H9 (cell line): ENCODE data around the gene SMAD3. TPM values are rescaled to one million over a fixed set of nuclear protein-coding genes. Genes with fewer than 3 reads are reported as not detected.
"Not testable (repeated sequence)": the region's sequence is repeated elsewhere in the genome, so short reads cannot be mapped to it uniquely, and the experiment has no call there.

Experiments used
- DNase-seq: peaks from one replicate; pipeline ENCODE4 v3.0.0-alpha.2; 2017
- H2AFZ ChIP-seq: one replicate; pipeline ENCODE4 v1.6.1; 2013; ENCODE audit warnings: mild to moderate bottlenecking, low read length, control low read depth, moderate library complexity
- H2AK5ac ChIP-seq: 2 replicates; pipeline ENCODE4 v1.6.1; 2013; ENCODE audit warnings: low read length, control low read depth, mixed read lengths; ENCODE audit not compliant: insufficient read length
- H2BK120ac ChIP-seq: one replicate; pipeline ENCODE4 v1.6.1; 2013; ENCODE audit warnings: low read depth, mild to moderate bottlenecking, low read length, control low read depth, inconsistent platforms; ENCODE audit not compliant: poor library complexity, severe bottlenecking
- H2BK12ac ChIP-seq: 2 replicates; pipeline ENCODE4 v1.6.1; 2013; ENCODE audit warnings: low read length, control low read depth, mixed read lengths, low read depth; ENCODE audit not compliant: insufficient read length
- H2BK15ac ChIP-seq: 2 replicates; pipeline ENCODE4 v1.6.1; 2013; ENCODE audit warnings: low read depth, low read length, control low read depth
- H2BK20ac ChIP-seq: one replicate; pipeline ENCODE4 v1.6.1; 2013; ENCODE audit warnings: low read depth, mild to moderate bottlenecking, low read length, control low read depth, inconsistent platforms; ENCODE audit not compliant: poor library complexity, severe bottlenecking
- H2BK5ac ChIP-seq: 2 replicates; pipeline ENCODE4 v1.6.1; 2013; ENCODE audit warnings: low read length, control low read depth, mixed read lengths; ENCODE audit not compliant: insufficient read length
- H3K14ac ChIP-seq: 2 replicates; pipeline ENCODE4 v1.6.1; 2013; ENCODE audit warnings: low read length, control low read depth; ENCODE audit not compliant: insufficient read depth
- H3K18ac ChIP-seq: 2 replicates; pipeline ENCODE4 v1.6.1; 2013; ENCODE audit warnings: low read depth, mild to moderate bottlenecking, mixed read lengths, low read length, control low read depth; ENCODE audit not compliant: insufficient read length
- H3K23ac ChIP-seq: 2 replicates; pipeline ENCODE4 v1.6.1; 2013; ENCODE audit warnings: low read length, control low read depth, mixed read lengths, low read depth; ENCODE audit not compliant: insufficient read length
- H3K23me2 ChIP-seq: 2 replicates; pipeline ENCODE4 v1.6.1; 2013; ENCODE audit warnings: low read depth, mild to moderate bottlenecking, mixed read lengths, low read length, control low read depth; ENCODE audit not compliant: insufficient read length, poor library complexity, severe bottlenecking
- H3K27ac ChIP-seq: 2 replicates; pipeline ENCODE4 v1.5.1; 2013; ENCODE audit warnings: low read length, control low read depth, mixed read lengths, low read depth; ENCODE audit not compliant: insufficient read length
- H3K27me3 ChIP-seq: 2 replicates; pipeline ENCODE4 v1.6.1; 2013; ENCODE audit warnings: low read length, control low read depth, inconsistent platforms; ENCODE audit not compliant: insufficient read depth
- H3K4ac ChIP-seq: 2 replicates; pipeline ENCODE4 v1.6.1; 2013; ENCODE audit warnings: low read depth, mild to moderate bottlenecking, control low read depth, inconsistent platforms, low read length, moderate library complexity
- H3K4me1 ChIP-seq: 2 replicates; pipeline ENCODE4 v1.6.1; 2013; ENCODE audit warnings: low read length, control low read depth, inconsistent platforms; ENCODE audit not compliant: insufficient read depth
- H3K4me2 ChIP-seq: 2 replicates; pipeline ENCODE4 v1.6.1; 2013; ENCODE audit warnings: low read length, control low read depth, mixed read lengths; ENCODE audit not compliant: insufficient read length, insufficient read depth
- H3K56ac ChIP-seq: 2 replicates; pipeline ENCODE4 v1.6.1; 2013; ENCODE audit warnings: low read depth, mild to moderate bottlenecking, mixed read lengths, low read length, control low read depth; ENCODE audit not compliant: insufficient read length
- H3K79me1 ChIP-seq: 2 replicates; pipeline ENCODE4 v1.6.1; 2013; ENCODE audit warnings: low read depth, mild to moderate bottlenecking, moderate library complexity, low read length, control low read depth, inconsistent platforms; ENCODE audit not compliant: insufficient read depth, poor library complexity, severe bottlenecking
- H3K79me2 ChIP-seq: 2 replicates; pipeline ENCODE4 v1.6.1; 2013; ENCODE audit warnings: low read length, control low read depth, inconsistent platforms; ENCODE audit not compliant: insufficient read depth
- H3K9ac ChIP-seq: 2 replicates; pipeline ENCODE4 v1.6.1; 2013; ENCODE audit warnings: low read length, control low read depth, mixed read lengths; ENCODE audit not compliant: insufficient read length; ENCODE audit errors: extremely low read depth
- H3K9me3 ChIP-seq: one replicate; pipeline ENCODE4 v1.6.1; 2013; ENCODE audit warnings: low read depth, low read length, inconsistent platforms; ENCODE audit not compliant: control insufficient read depth
- H3T11ph ChIP-seq: one replicate; pipeline ENCODE4 v1.6.1; 2013; ENCODE audit warnings: mild to moderate bottlenecking, low read length, control low read depth, inconsistent platforms
- H4K20me1 ChIP-seq: one replicate; pipeline ENCODE4 v1.6.1; 2013; ENCODE audit not compliant: control insufficient read depth, insufficient read length, insufficient read depth
- H4K5ac ChIP-seq: 2 replicates; pipeline ENCODE4 v1.6.1; 2013; ENCODE audit warnings: low read depth, mild to moderate bottlenecking, mixed read lengths, low read length, control low read depth; ENCODE audit not compliant: insufficient read length
- H4K8ac ChIP-seq: replicated peaks from 2 replicates; pipeline ENCODE4 v1.6.1; 2013; ENCODE audit warnings: low read length, control low read depth, mixed read lengths, low read depth; ENCODE audit not compliant: insufficient read length
- H4K91ac ChIP-seq: 2 replicates; pipeline ENCODE4 v1.6.1; 2013; ENCODE audit warnings: low read depth, mild to moderate bottlenecking, moderate library complexity, mixed read lengths, low read length, control low read depth; ENCODE audit not compliant: insufficient read length
- H3K27ac Mint-ChIP-seq, 3 experiments: 2 replicates in 2 of 3; 3 replicates in 1 of 3; pipeline ENCODE4 v1.8.0; 2020 to 2021; ENCODE audit warnings: mixed read lengths in 3 of 3, mild to moderate bottlenecking in 1 of 3, moderate library complexity in 1 of 3
- H3K27me3 Mint-ChIP-seq: 2 replicates; pipeline ENCODE4 v1.8.0; 2021; ENCODE audit warnings: low read depth, mild to moderate bottlenecking, moderate library complexity, mixed read lengths
- H3K36me3 Mint-ChIP-seq, 3 experiments: 2 replicates in 2 of 3; 3 replicates in 1 of 3; pipeline ENCODE4 v1.8.0; 2020 to 2021; ENCODE audit warnings: low read depth in 3 of 3, mixed read lengths in 3 of 3; ENCODE audit not compliant: insufficient read depth in 1 of 3
- H3K4me1 Mint-ChIP-seq, 2 experiments: 2 replicates each; pipeline ENCODE4 v1.8.0; 2020; ENCODE audit warnings: mixed read lengths in 2 of 2
- H3K4me3 Mint-ChIP-seq, 2 experiments: 2 replicates in 1 of 2; 3 replicates in 1 of 2; pipeline ENCODE4 v1.8.0; 2020 to 2021; ENCODE audit warnings: mild to moderate bottlenecking in 2 of 2, mixed read lengths in 2 of 2, moderate library complexity in 1 of 2
- H3K9me3 Mint-ChIP-seq, 2 experiments: 2 replicates in 1 of 2; 3 replicates in 1 of 2; pipeline ENCODE4 v1.8.0; 2020; ENCODE audit warnings: mild to moderate bottlenecking in 2 of 2, mixed read lengths in 2 of 2, moderate library complexity in 1 of 2
- WGBS: extraction: QIAGEN DNeasy Blood & Tissue Kit; methylation state at CpG from one replicate; pipeline ENCODE4 v1.1.7; 2013; ENCODE audit warnings: missing lambda C conversion rate, low lambda C conversion rate, mixed read lengths; ENCODE audit not compliant: insufficient read length; ENCODE audit errors: extremely low coverage; 5-methylcytosine and 5-hydroxymethylcytosine counted together
- total RNA-seq: library from RNA; stranded (reverse); gene quantifications from 2 replicates; pipeline ENCODE4 v1.2.1, GENCODE V29; 2021
- TF ChIP-seq, protein P1 (sequence below): fragments of 200-600 bp; sonication (generic); conservative IDR thresholded peaks from 3 replicates; pipeline ENCODE4 v1.8.0; 2021; ENCODE audit warnings: antibody characterized with exemption, mild to moderate bottlenecking

Gene SMAD3
- total RNA-seq, 1 experiment from 2014 or later: 26.7 TPM

- Histone ChIP-seq H2BK5ac (no peak overlapping the region), H3K18ac (no peak overlapping the region), H3K79me2 (no peaks in the 10 kb centered on the region; the same call in 1 of the 2 replicates), H3K4me2 (no peak overlapping the region), H4K5ac (no peak overlapping the region), H2BK20ac (no peak overlapping the region), H3K4me1 (peaks cover 6% of the 10 kb centered on the region; the same call in 1 of the 2 replicates), H3K4ac (no peak overlapping the region), H2BK12ac (no peak overlapping the region), H4K8ac (no peak overlapping the region), H2AK5ac (no peak overlapping the region), H4K20me1 (no peaks in the 10 kb centered on the region), H4K91ac (no peak overlapping the region), H3T11ph (no peak overlapping the region), H3K27me3 (no peaks in the 10 kb centered on the region), H3K27ac (no peak overlapping the region), H3K56ac (no peak overlapping the region), H2BK120ac (no peak overlapping the region), H2AFZ (no peak overlapping the region), H3K23ac (no peak overlapping the region), H3K14ac (no peak overlapping the region), H3K23me2 (no peaks in the 10 kb centered on the region), H3K79me1 (no peaks in the 10 kb centered on the region), H2BK15ac (no peak overlapping the region), H3K9ac (no peak overlapping the region), H3K9me3 (no peaks in the 10 kb centered on the region)
- no peak for DNase-seq
- TF ChIP-seq, protein P1, sequence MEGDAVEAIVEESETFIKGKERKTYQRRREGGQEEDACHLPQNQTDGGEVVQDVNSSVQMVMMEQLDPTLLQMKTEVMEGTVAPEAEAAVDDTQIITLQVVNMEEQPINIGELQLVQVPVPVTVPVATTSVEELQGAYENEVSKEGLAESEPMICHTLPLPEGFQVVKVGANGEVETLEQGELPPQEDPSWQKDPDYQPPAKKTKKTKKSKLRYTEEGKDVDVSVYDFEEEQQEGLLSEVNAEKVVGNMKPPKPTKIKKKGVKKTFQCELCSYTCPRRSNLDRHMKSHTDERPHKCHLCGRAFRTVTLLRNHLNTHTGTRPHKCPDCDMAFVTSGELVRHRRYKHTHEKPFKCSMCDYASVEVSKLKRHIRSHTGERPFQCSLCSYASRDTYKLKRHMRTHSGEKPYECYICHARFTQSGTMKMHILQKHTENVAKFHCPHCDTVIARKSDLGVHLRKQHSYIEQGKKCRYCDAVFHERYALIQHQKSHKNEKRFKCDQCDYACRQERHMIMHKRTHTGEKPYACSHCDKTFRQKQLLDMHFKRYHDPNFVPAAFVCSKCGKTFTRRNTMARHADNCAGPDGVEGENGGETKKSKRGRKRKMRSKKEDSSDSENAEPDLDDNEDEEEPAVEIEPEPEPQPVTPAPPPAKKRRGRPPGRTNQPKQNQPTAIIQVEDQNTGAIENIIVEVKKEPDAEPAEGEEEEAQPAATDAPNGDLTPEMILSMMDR: no peak
- Mint-ChIP-seq H3K4me3 (no peak overlapping the region), H3K27ac (peak overlapping the region in 1 of 3 experiments; percentile 42; a peak in 1 of 7 replicates), H3K36me3 (peaks cover 0 to 9% (median 6%) of the 10 kb centered on the region in 3 experiments; a peak in 6 of 7 replicates), H3K9me3 (no peaks in the 10 kb centered on the region), H3K27me3 (no peaks in the 10 kb centered on the region), H3K4me1 (peaks cover 40 to 49% of the 10 kb centered on the region in 2 experiments)
- no CpG with 5 or more reads among the region's 1 CpG for whole genome bisulfite sequencing
These were observed 9.5 kb downstream of the SMAD3 start for GRCh38 chr15:67074886-67075229.

GRCh38 chr15:67075555-67076135 lies 10.2 kb downstream of the SMAD3 start:
- not testable (repeated sequence) for H4K8ac ChIP-seq, H4K5ac ChIP-seq, H3K9me3 ChIP-seq, H2BK15ac ChIP-seq, H3K27me3 Mint-ChIP-seq, H3K4ac ChIP-seq, H3K14ac ChIP-seq, H2BK5ac ChIP-seq, H3K4me1 ChIP-seq, DNase-seq, H2BK20ac ChIP-seq, H3K79me2 ChIP-seq, H3K23me2 ChIP-seq, H3K36me3 Mint-ChIP-seq, H3K23ac ChIP-seq, H3K4me2 ChIP-seq, H4K91ac ChIP-seq, H3K79me1 ChIP-seq, H3K27ac ChIP-seq, H2AK5ac ChIP-seq, H2AFZ ChIP-seq, H3K27me3 ChIP-seq, H4K20me1 ChIP-seq, H3K4me3 Mint-ChIP-seq, H3K56ac ChIP-seq, H3K9me3 Mint-ChIP-seq, H3K9ac ChIP-seq, H2BK12ac ChIP-seq, H2BK120ac ChIP-seq, H3T11ph ChIP-seq, H3K18ac ChIP-seq
- no CpG with 5 or more reads among the region's 14 CpGs for WGBS
- peak overlapping the region in 1 of 3 experiments; percentile 13; a peak in 1 of 7 replicates for H3K27ac Mint-ChIP-seq
- H3K4me1 Mint-ChIP-seq: peaks cover 35 to 48% of the 10 kb centered on the region in 2 experiments
